Stimulated activated CD4-positive, alpha-beta T cell treated with anti-CD3 and anti-CD28 coated beads, Interleukin-2, amount 100 ng/mL, for 48 hours (primary cell): ENCODE measurements around the gene FOXD1.
"Not testable (repeated sequence)": the region's sequence is repeated elsewhere in the genome, so short reads cannot be mapped to it uniquely, and the experiment has no call there.

Source experiments
- DNase-seq, 2 donors: peaks; one replicate each; pipeline ENCODE4 v3.0.0-alpha.2; 2020

The FOXD1 gene

DNA sequence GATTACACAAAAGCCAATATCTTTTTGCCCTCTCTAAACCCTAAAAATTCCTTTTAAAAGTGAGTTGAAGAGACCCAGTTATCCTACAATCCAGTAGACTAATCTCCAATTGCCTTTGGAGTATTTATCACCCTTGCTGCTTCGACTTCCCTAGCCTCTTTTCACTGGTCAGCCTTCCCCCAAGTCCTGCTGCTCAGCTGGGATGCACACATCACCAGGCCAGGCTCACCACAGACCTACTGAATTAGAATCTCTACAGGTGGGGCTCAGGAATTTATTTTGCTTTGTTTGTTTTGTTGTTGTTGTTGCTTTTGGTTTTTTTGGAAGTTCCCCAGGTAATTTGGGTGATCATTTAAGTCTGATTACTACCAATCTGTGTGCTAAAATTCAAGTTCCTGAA is 11.6 kb upstream of the FOXD1 start:
- DNase-seq = no peak

- DNase-seq = no peak
Measured at GRCh38 chr5:73459366-73459765, 10.8 kb upstream of the FOXD1 start.

- not testable (repeated sequence) for DNase-seq
Measured at GRCh38 chr5:73456462-73456861, 7.9 kb upstream of the FOXD1 start.

GRCh38 chr5:73454379-73455036 is 5.9 kb upstream of the FOXD1 start:
- no peak for DNase-seq

GRCh38 chr5:73452215-73452614 is 3.6 kb upstream of the FOXD1 start:
- no peak for DNase-seq

GRCh38 chr5:73451224-73452130 is 2.9 kb upstream of the FOXD1 start:
- DNase-seq = peak; percentile 69 to 77

- DNase-seq = no peak
Measured at GRCh38 chr5:73450672-73451223, 2.2 kb upstream of the FOXD1 start.

GRCh38 chr5:73450137-73450536 is 1.6 kb upstream of the FOXD1 start:
- no peak for DNase-seq

GRCh38 chr5:73447530-73448462 is 781 bp downstream of the FOXD1 start:
- DNase-seq = no peak

- no peak for DNase-seq
Measured at GRCh38 chr5:73446631-73447529, 1.7 kb downstream of the FOXD1 start.

GRCh38 chr5:73445665-73446630 is 2.6 kb downstream of the FOXD1 start:
- no peak for DNase-seq

- DNase-seq = no peak
Measured at GRCh38 chr5:73444499-73445438, 3.8 kb downstream of the FOXD1 start.

DNA sequence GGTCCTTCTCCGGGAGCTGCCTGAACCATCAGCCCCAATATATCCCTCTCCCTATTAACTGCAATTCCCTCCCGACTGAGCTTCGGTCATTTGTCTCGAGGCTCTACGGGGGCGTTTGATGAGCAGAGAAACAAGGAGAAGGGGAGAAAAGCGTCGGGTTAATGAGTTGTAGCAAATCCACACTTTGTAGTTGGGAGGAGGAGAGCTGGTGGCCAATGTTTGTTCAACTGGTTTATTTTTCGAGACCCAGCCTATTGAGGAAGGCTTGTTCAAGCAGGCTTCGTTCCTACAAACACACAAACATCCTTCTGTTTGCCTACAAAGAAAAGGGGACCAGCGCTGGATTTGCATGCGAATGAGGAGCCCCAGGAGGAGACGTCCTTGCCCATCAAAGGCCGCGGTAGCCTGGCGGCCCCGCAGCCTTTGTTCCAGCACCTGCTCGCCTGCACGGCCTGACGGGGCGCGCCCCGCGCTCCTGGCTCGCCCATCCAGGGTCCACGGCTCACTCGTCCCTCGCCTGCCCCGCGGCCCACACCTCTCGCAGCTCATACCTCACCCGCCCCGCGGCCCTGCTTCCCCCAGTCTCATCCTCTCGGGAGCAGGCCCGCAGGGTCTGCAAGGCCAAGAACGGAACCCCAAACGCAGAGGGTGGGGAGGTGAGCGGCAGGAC is 4.6 kb downstream of the FOXD1 start:
- DNase-seq = no peak

DNA sequence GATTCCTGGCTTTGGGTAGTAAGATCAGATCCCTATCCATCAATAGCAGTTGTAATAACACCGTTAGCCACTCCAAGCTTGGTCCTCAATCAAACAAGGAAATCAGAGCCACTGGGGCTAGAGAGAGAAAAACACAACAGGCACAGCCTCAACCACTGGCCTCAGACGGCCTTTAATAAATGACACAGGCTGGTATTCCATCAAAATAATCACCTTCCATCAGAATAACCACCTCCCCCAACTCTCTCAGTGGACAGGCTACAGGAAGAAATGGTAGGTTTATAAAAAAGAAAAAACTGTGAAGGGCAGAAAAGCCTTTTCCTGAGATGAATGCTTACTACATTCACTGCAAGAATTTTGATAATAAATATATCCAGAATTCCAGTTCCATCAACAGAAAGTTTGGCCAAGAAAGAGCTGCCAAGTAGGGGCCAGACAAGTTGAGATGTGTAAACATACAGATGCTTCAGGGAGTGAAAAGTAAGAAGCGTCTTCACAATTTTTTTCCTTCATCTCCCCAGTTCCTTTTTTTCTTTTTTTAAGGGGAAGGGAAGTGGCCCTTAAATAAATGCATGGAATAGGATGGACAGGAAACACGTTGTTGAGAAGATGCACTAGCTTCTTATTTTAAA is 5.5 kb downstream of the FOXD1 start:
- no peak for DNase-seq

DNA sequence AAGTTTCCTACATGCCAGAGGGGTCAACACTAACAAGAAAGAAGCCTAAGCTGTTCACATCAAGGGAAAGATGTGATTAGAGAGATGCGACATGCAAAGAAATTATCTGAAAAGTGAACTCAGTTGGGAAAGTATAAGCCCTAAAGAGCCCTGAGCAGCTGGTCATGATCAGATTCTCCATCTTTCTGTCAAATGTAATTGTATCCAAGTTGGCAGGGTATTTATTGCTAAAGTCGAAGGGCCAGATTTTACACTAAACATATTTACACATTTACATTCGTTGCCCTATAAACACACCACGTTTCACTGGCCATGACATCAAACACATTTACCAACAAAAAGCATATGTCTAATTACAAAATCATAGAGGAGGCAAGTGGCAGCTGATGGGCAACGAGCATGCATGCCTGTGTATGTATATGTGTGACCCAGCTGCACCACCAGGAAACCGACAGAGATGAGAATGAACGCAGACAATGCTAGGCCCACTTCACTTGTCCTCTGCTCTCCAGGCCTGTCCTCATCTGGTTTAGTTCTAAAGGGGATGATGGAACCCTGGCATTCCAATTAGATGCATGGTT is 6.3 kb downstream of the FOXD1 start:
- DNase-seq = no peak

- no peak for DNase-seq
Measured at GRCh38 chr5:73441378-73441777, 7.2 kb downstream of the FOXD1 start.

DNA sequence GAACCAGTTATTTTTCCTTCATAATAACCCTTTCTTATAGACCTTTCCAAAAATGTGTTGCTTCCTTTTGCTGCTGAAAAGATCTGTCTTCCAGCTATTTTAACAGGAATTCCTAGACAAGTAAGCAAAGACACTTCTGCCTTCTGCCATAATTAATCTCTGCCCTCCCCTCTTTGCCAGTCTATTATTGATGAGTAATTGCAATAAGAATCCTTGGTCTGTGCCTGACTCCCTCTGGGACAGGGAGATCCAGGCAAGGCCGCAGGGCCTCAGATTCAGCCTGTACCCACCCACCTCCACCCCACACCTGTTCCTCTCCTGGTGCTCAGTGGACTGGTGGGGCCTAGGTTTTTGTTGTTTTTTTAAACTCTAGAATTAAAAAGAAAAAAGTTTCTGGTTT is 8.3 kb downstream of the FOXD1 start:
- DNase-seq = no peak
